Neuronal stem cell (in vitro differentiated cells): ENCODE results near the gene MUC4.
A peak's percentile ranks its signal among the peaks of the same experiment; 100 is the strongest.

ENCODE experiments used
- DNase-seq: peaks from one replicate; pipeline ENCODE4 v3.0.0-alpha.2; 2013; ENCODE audit warnings: low spot score
- H2AFZ ChIP-seq: one replicate; pipeline ENCODE4 v1.6.1; 2013; ENCODE audit warnings: mild to moderate bottlenecking, low read length, inconsistent platforms
- H2AK5ac ChIP-seq: 2 replicates; pipeline ENCODE4 v1.6.1; 2013; ENCODE audit warnings: low read depth, mild to moderate bottlenecking, inconsistent platforms, low read length, moderate library complexity, mixed read lengths
- H2BK120ac ChIP-seq: 2 replicates; pipeline ENCODE4 v1.6.1; 2013; ENCODE audit warnings: low read depth, mild to moderate bottlenecking, inconsistent platforms, low read length, moderate library complexity, mixed read lengths
- H2BK12ac ChIP-seq: one replicate; pipeline ENCODE4 v1.6.1; 2013; ENCODE audit warnings: low read length, inconsistent platforms
- H2BK15ac ChIP-seq: 2 replicates; pipeline ENCODE4 v1.6.1; 2013; ENCODE audit warnings: mild to moderate bottlenecking, low read length, inconsistent platforms, mixed read lengths
- H2BK5ac ChIP-seq: one replicate; pipeline ENCODE4 v1.6.1; 2013; ENCODE audit warnings: inconsistent platforms, mild to moderate bottlenecking, low read length, moderate library complexity
- H3K14ac ChIP-seq: one replicate; pipeline ENCODE4 v1.6.1; 2013; ENCODE audit warnings: low read length, inconsistent platforms
- H3K18ac ChIP-seq: 2 replicates; pipeline ENCODE4 v1.6.1; 2013; ENCODE audit warnings: low read length, inconsistent platforms
- H3K23ac ChIP-seq: 2 replicates; pipeline ENCODE4 v1.6.1; 2013; ENCODE audit warnings: low read depth, mild to moderate bottlenecking, mixed read lengths, low read length, inconsistent platforms; ENCODE audit not compliant: poor library complexity
- H3K27ac ChIP-seq: replicated peaks from 3 replicates; pipeline ENCODE4 v1.5.1; 2013; ENCODE audit warnings: low read length, inconsistent platforms
- H3K27me3 ChIP-seq, 3 experiments: 2 replicates each; pipeline ENCODE4 v1.6.1; 2013; ENCODE audit warnings: low read length in 3 of 3, mild to moderate bottlenecking in 2 of 3, inconsistent platforms in 1 of 3, low read depth in 1 of 3, mixed read lengths in 1 of 3, moderate library complexity in 1 of 3; ENCODE audit not compliant: control insufficient read depth in 3 of 3, insufficient read depth in 3 of 3
- H3K36me3 ChIP-seq, 2 donors: replicated peaks in 1 of 2; 2 replicates each; pipeline ENCODE4 v1.6.1; 2013; ENCODE audit warnings: low read length in 2 of 2; ENCODE audit not compliant: control insufficient read depth in 2 of 2, insufficient read depth in 2 of 2
- H3K4ac ChIP-seq: 2 replicates; pipeline ENCODE4 v1.6.1; 2013; ENCODE audit warnings: inconsistent platforms, mild to moderate bottlenecking, low read length, moderate library complexity
- H3K4me1 ChIP-seq, 2 donors: 1 replicate in 1 of 2; 2 replicates in 1 of 2; pipeline ENCODE4 v1.6.1; 2013; ENCODE audit warnings: low read length in 2 of 2, low read depth in 1 of 2; ENCODE audit not compliant: control insufficient read depth in 2 of 2, insufficient read depth in 1 of 2
- H3K4me2 ChIP-seq: one replicate; pipeline ENCODE4 v1.6.1; 2013; ENCODE audit warnings: mild to moderate bottlenecking, low read length, inconsistent platforms; ENCODE audit not compliant: insufficient read depth, poor library complexity, severe bottlenecking
- H3K4me3 ChIP-seq, 2 donors: 2 replicates each; pipeline ENCODE4 v1.5.1; 2013; ENCODE audit warnings: low read length in 2 of 2, mild to moderate bottlenecking in 2 of 2, inconsistent platforms in 1 of 2, moderate library complexity in 1 of 2
- H3K79me1 ChIP-seq: one replicate; pipeline ENCODE4 v1.6.1; 2013; ENCODE audit warnings: low read depth, mild to moderate bottlenecking, inconsistent platforms, low read length, moderate library complexity
- H3K9ac ChIP-seq: one replicate; pipeline ENCODE4 v1.6.1; 2013; ENCODE audit warnings: mild to moderate bottlenecking, low read depth, low read length, inconsistent platforms; ENCODE audit not compliant: poor library complexity
- H3K9me3 ChIP-seq, 2 donors: replicated peaks in 1 of 2; 2 replicates each; pipeline versions ENCODE3 to v1.6.1; 2013; ENCODE audit warnings: low read length in 2 of 2, mild to moderate bottlenecking in 2 of 2, inconsistent platforms in 1 of 2, low read depth in 1 of 2, mixed read lengths in 1 of 2, moderate library complexity in 1 of 2; ENCODE audit not compliant: control insufficient read depth in 2 of 2, insufficient read depth in 1 of 2
- H4K8ac ChIP-seq: one replicate; pipeline ENCODE4 v1.6.1; 2013; ENCODE audit warnings: low read depth, mild to moderate bottlenecking, inconsistent platforms, low read length, moderate library complexity
- H4K91ac ChIP-seq: one replicate; pipeline ENCODE4 v1.6.1; 2013; ENCODE audit warnings: low read length, low read depth, mild to moderate bottlenecking, inconsistent platforms; ENCODE audit not compliant: poor library complexity
- WGBS, 2 donors: extraction: QIAGEN DNeasy Blood & Tissue Kit; methylation state at CpG; one replicate each; pipeline ENCODE4 v1.1.7; 2013; ENCODE audit warnings: missing lambda C conversion rate in 2 of 2, mixed read lengths in 1 of 2; ENCODE audit not compliant: insufficient read length in 2 of 2, insufficient replicate concordance in 1 of 2; ENCODE audit errors: extremely low coverage in 2 of 2; 5-methylcytosine and 5-hydroxymethylcytosine counted together

Gene MUC4

DNA sequence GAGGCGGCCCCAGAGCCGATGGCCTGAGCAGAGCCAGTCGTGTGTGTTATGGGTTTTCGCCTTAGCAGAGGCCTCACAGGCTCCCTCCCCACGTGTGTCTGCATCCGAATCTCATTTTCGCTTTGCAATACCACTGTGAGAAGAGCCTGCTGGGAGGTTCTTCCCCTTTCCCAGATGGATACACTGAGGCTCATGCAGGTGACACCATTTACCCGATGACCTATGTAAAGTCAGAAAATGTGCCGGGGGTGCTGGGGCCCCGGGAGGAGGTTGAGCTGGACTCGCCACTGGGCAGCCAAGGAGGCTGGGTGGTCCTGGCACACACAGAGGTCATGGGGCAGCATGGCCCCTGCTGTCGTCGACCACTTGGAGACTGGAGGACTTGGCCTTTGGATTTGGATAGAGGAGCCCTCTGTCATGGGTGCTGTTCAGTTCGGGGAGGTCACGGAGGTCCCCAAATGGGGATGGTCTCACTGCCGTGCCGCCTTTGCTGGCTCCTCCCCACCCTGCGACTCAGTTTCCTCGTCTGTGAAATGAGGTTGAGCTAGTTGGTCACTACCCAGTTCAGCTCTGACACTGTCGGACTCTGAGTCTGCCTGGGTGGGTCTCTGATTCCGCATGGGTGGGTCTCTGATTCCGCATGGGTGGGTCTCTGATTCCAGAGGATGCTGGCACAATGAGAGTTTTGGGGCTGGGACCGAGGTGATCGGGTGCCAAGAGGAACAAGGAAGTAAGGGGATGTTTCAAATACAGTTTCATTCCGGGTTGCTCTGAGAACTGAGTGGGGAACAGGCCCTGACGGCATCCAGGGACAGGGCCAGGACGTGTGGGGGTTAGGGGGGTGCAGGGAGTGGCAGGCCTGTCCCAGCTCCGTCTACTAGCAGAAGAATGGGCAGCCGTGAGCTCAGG, 23.2 kb upstream of the MUC4 start:
- Histone ChIP-seq H3K14ac (no peak overlapping the region), H2BK12ac (peak overlapping the region; percentile 52), H4K8ac (no peak overlapping the region), H3K79me1 (peaks cover 1% of the 10 kb centered on the region), H3K27ac (no peak overlapping the region), H3K36me3 (no peaks in the 10 kb centered on the region), H2BK15ac (no peak overlapping the region), H2AFZ (no peak overlapping the region), H3K18ac (no peak overlapping the region), H3K4me2 (no peak overlapping the region), H3K4ac (no peak overlapping the region), H2BK120ac (no peak overlapping the region), H3K4me3 (no peak overlapping the region), H3K9ac (no peak overlapping the region), H3K9me3 (peaks cover 0 to 6% of the 10 kb centered on the region in 2 donors), H4K91ac (no peak overlapping the region), H2BK5ac (no peak overlapping the region), H2AK5ac (peak overlapping the region; percentile 61), H3K27me3 (peaks cover 0 to 24% (median 0%) of the 10 kb centered on the region in 3 experiments), H3K4me1 (peaks cover 0 to 8% of the 10 kb centered on the region in 2 donors), H3K23ac (no peak overlapping the region)
- no CpG with 5 or more reads among the region's 29 CpGs for WGBS, 2 donors
- no peak for DNase-seq

DNA sequence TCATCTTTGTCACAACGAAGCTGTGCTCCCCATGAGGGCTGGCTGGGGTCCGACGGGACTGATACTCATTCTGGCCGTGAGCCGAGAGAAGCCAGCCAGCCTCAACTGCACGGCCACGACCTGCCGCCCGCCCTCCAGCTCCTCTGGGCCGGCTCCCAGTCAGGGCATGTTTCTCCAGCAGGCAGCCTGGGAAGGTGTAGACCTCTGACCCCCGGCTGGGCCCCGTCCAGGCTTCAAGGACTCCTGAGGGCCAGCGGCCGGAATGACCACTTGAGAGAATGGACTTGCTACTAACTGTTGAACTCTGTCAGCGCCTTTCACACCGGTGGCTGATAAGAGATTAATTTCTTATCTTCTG, 18.1 kb upstream of the MUC4 start:
- Histone ChIP-seq H3K27me3 (peaks cover 0 to 13% (median 0%) of the 10 kb centered on the region in 3 experiments), H4K91ac (no peak overlapping the region), H3K14ac (no peak overlapping the region), H2BK5ac (no peak overlapping the region), H2AK5ac (no peak overlapping the region), H3K4ac (no peak overlapping the region), H2BK120ac (no peak overlapping the region), H2BK12ac (no peak overlapping the region), H2AFZ (no peak overlapping the region), H3K23ac (peak overlapping the region; percentile 1), H3K9me3 (no peaks in the 10 kb centered on the region), H3K36me3 (no peaks in the 10 kb centered on the region), H3K4me2 (no peak overlapping the region), H4K8ac (no peak overlapping the region), H2BK15ac (no peak overlapping the region), H3K27ac (no peak overlapping the region), H3K18ac (peak overlapping the region; percentile 20), H3K4me3 (no peak overlapping the region), H3K9ac (no peak overlapping the region), H3K4me1 (no peaks in the 10 kb centered on the region), H3K79me1 (no peaks in the 10 kb centered on the region)
- DNase-seq, result no peak
- no CpG with 5 or more reads among the region's 16 CpGs for WGBS, 2 donors

DNA sequence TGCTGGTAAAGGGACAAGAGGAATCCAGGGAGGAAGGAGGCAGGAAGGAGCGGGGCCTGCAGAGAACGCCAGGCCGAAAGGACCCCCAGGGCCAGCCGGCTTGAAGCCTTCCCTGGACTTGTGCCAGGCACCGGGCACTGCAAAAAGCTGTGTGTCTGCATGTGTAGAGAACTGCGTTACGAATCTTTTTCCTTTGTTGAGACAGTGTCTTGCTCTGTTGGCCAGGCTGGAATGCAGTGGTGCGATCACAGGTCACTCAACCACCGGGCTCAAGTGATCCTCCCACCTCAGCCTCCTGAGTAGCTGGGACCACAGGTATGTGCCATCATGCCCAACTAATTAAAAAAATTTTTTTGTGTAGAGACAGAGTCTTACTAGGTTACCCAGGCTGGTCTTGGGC, 17.0 kb upstream of the MUC4 start:
- H2BK12ac ChIP-seq, result no peak overlapping the region
- H3K9me3 ChIP-seq, result no peaks in the 10 kb centered on the region
- H3K27ac ChIP-seq, result no peak overlapping the region
- H3K9ac ChIP-seq, result no peak overlapping the region
- DNase-seq, result no peak
- WGBS, 2 donors, result no CpG with 5 or more reads among the region's 9 CpGs
- no peak overlapping the region for H2BK15ac ChIP-seq
- H3K4me3 ChIP-seq, result no peak overlapping the region
- no peak overlapping the region for H2AK5ac ChIP-seq
- no peaks in the 10 kb centered on the region for H3K36me3 ChIP-seq
- H2AFZ ChIP-seq, result no peak overlapping the region
- no peak overlapping the region for H3K14ac ChIP-seq
- no peak overlapping the region for H3K23ac ChIP-seq
- no peak overlapping the region for H3K18ac ChIP-seq
- H3K4me1 ChIP-seq, result no peaks in the 10 kb centered on the region
- H3K27me3 ChIP-seq, result peaks cover 0 to 16% (median 0%) of the 10 kb centered on the region in 3 experiments
- no peak overlapping the region for H2BK5ac ChIP-seq
- no peak overlapping the region for H4K91ac ChIP-seq
- no peak overlapping the region for H4K8ac ChIP-seq
- no peak overlapping the region for H3K4ac ChIP-seq
- no peak overlapping the region for H2BK120ac ChIP-seq
- H3K79me1 ChIP-seq, result no peaks in the 10 kb centered on the region
- no peak overlapping the region for H3K4me2 ChIP-seq

DNA sequence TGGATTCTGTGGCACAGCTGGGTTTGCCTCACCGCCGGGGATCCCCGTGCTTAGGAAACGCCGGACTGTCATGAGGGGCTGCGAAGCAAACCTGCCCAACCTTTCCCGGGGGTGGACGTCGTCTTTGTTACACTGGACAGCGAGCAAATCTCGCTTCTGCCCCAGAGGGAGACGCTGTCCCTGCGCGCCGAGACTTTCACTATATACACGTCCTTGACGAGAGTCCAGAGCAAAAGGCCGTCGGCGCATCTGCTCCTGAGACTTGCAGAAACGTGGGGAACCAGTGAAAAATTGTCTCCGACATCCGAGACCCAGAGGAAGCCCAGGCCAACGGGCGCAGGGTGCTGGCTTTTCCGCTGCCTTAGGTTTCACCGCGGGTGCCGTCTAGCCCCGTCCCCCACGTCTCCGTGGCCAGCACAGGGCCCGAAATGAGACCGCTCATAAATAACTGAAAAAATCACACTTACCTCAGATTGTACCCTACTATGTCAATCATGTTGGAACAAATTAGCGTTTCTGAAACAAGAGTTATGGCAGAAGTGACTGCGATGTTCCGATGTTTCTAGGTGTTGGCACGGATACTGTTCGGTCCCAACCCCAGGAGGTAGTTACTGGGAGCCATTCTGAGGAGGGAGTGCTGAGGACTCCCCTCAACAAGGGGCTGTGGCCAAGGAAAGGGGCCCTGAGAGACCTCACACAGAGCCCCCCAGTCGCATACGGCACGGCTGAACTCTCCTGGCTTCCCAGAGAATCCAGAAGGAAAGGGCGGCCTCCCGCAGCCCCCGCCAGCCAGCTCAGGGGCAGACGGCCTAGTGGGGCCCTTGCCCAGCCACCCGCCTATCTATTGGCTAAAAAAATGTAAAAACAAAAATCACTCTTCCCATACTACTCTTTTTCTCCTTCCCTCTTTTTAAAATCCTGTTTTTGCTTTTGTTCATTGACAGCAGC, 14.4 kb upstream of the MUC4 start:
- no peaks in the 10 kb centered on the region for H3K36me3 ChIP-seq
- H2BK5ac ChIP-seq, result no peak overlapping the region
- H3K9ac ChIP-seq, result no peak overlapping the region
- no peak overlapping the region for H3K27ac ChIP-seq
- H3K18ac ChIP-seq, result no peak overlapping the region
- H3K27me3 ChIP-seq, result peaks cover 0 to 23% (median 0%) of the 10 kb centered on the region in 3 experiments
- no peak overlapping the region for H2BK15ac ChIP-seq
- no peak overlapping the region for H3K4me2 ChIP-seq
- peak overlapping the region; percentile 3 for H3K23ac ChIP-seq
- no peak overlapping the region for H3K4me3 ChIP-seq
- H2BK12ac ChIP-seq, result no peak overlapping the region
- no peaks in the 10 kb centered on the region for H3K9me3 ChIP-seq
- no peak overlapping the region for H3K4ac ChIP-seq
- no peak overlapping the region for H2AFZ ChIP-seq
- H4K8ac ChIP-seq, result no peak overlapping the region
- H3K14ac ChIP-seq, result no peak overlapping the region
- no peak for DNase-seq
- H3K4me1 ChIP-seq, result no peaks in the 10 kb centered on the region
- peak overlapping the region; percentile 66 for H2AK5ac ChIP-seq
- H4K91ac ChIP-seq, result no peak overlapping the region
- H2BK120ac ChIP-seq, result peak overlapping the region; percentile 61
- WGBS, 2 donors, result no CpG with 5 or more reads among the region's 47 CpGs
- no peaks in the 10 kb centered on the region for H3K79me1 ChIP-seq
